Measurements from ENCODE around the gene CCL13.

The CCL13 gene

GRCh38 chr17:34361478-34362061, 5.3 kb downstream of the CCL13 start:
- peak; percentile 98 for TF ChIP-seq CTCF (IDR thresholded peaks at IDR 0.05; ENCODE audit: low read depth, low read length)
- H3K4me3 ChIP-seq (ENCODE audit: low read depth, low read length) = no peak overlapping the region

- H3K4me3 ChIP-seq (ENCODE audit: low read depth, low read length) = no peak within 1 kb of the TSS
- no peak for TF ChIP-seq CTCF (IDR thresholded peaks at IDR 0.05; ENCODE audit: low read depth, low read length)
These were observed 6.9 kb downstream of the CCL13 start, which contains the start of gene CCL1 for GRCh38 chr17:34363183-34363661. Gene CCL1 (minus strand): TSS chr17:34363233. CDS start chr17:34363161, 72 bp downstream.

- no peak overlapping the region for H3K4me3 ChIP-seq (ENCODE audit: low read depth, low read length)
- TF ChIP-seq CTCF (IDR thresholded peaks at IDR 0.05; ENCODE audit: low read depth, low read length) = no peak
These were observed 8.5 kb downstream of the CCL13 start for GRCh38 chr17:34364751-34365150.

- TF ChIP-seq CTCF (IDR thresholded peaks at IDR 0.05; ENCODE audit: low read depth, low read length) = no peak
- H3K4me3 ChIP-seq (ENCODE audit: low read depth, low read length) = no peak overlapping the region
These were observed 9.1 kb downstream of the CCL13 start for GRCh38 chr17:34365340-34365739.

GRCh38 chr17:34366010-34366409, 9.7 kb downstream of the CCL13 start:
- H3K4me3 ChIP-seq (ENCODE audit: low read depth, low read length) = no peak overlapping the region

GRCh38 chr17:34366529-34367107, 10.3 kb downstream of the CCL13 start:
- no peak overlapping the region for H3K4me3 ChIP-seq (ENCODE audit: low read depth, low read length)
- no peak for TF ChIP-seq CTCF (IDR thresholded peaks at IDR 0.05; ENCODE audit: low read depth, low read length)

More at GRCh38 chr17:34366010-34366409, 9.7 kb downstream of the CCL13 start:
- TF ChIP-seq CTCF (IDR thresholded peaks at IDR 0.05; ENCODE audit: low read depth, low read length) = no peak

- no peak for TF ChIP-seq CTCF (IDR thresholded peaks at IDR 0.05; ENCODE audit: low read depth, low read length)
- H3K4me3 ChIP-seq (ENCODE audit: low read depth, low read length) = no peak overlapping the region
These were observed 11.4 kb downstream of the CCL13 start for GRCh38 chr17:34367486-34368195.
